GM03348 (cell line): ENCODE data around the gene BICC1.
A peak's percentile ranks its signal among the peaks of the same experiment; 100 is the strongest.
"Not testable (repeated sequence)": the region's sequence is repeated elsewhere in the genome, so short reads cannot be mapped to it uniquely, and the experiment has no call there.

Source experiments
- DNase-seq: peaks from one replicate; pipeline ENCODE4 v3.0.0; 2012; ENCODE audit warnings: low spot score

The BICC1 gene

DNA sequence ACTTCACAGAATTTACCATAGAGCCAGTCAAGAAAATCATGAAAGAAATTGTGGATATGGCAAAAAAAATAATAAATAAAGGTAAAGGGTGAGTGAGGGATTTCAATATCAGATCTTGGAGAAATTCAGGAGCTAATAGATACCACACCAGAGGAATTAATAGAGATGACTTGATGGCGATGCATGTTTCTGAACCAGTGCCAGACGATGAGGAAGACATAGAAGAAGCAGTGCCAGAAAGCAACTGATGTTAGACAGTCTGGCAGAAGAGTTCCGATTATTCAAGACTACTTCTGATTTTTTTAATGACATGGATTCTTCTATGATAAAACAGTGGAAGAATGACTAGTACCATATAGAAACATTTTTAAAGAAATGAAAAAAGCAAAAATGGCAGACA is 314.7 kb downstream of the BICC1 start:
- DNase-seq = no peak

DNA sequence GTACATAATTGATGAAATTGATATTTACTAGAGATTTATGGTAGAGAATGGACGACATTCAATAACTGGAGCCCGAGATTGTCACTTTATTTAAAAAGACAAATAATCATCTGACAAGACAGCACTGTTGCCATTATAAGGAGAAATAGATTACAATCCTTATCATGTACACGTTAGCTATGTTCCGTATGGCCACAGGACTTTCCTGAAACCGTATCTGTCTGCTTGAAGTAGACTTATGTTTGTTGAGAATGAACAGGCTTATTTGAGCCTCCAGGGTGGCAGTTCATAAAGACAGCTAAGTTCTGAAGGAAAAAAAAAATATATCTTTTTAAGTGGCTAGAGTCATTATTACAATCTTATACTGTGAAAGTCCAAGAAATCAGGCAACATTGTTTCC is 317.2 kb downstream of the BICC1 start:
- DNase-seq = no peak

DNA sequence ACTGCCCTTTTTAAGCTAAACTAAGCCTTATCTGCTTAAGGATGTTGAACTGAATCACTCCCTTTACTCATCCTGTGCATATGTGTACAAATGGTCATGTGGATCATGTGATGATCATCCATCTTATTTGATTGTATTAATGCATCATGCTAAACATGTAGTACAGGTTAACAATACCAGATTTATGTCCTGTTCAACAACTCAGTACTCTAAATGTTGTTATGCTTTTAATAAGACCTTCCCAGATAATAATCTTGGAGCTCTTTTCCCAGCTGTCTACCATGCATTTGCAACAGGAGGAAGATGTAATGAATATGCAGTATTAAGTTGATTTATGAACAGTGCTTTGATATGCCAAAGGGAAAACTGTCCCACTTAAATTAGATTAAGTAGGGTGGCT is 318.0 kb downstream of the BICC1 start:
- DNase-seq = no peak

DNA sequence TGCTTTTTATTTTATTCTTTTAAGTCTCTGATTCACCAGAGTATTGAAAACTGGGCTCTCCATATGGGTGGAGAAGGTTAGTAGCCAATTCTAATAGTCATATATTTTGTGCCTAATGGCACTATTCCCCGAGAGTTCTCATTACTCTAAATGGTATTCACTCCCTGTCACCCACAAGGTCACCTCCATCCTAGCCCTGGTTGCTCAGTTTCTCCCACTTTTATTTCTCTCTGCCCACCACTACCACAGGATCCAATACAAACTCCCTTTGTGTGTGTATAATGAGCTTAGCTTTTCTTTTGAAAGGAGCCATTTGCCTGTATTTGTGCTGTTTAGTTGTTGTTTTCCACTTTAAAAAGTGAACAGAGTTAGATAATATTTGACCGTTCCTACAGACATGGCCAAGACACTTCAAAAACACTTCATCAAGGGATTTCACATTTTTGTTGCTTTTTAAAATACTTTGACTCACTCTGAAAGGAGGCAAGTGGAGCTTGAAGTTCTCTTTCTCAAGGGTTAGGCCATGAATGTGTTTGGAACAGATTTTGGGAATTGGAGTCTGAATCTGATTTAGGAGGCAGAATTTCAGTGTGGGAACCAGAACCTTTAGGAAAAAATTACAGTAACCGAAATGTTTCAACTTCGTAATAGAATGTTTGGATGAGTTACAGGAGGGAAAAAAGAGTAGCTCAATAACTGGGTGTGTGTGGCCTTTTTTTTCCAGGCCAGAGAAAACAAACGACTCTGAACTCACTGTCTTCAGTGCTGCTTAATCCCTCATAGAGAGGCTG is 321.3 kb downstream of the BICC1 start:
- DNase-seq = peak; percentile 19

DNA sequence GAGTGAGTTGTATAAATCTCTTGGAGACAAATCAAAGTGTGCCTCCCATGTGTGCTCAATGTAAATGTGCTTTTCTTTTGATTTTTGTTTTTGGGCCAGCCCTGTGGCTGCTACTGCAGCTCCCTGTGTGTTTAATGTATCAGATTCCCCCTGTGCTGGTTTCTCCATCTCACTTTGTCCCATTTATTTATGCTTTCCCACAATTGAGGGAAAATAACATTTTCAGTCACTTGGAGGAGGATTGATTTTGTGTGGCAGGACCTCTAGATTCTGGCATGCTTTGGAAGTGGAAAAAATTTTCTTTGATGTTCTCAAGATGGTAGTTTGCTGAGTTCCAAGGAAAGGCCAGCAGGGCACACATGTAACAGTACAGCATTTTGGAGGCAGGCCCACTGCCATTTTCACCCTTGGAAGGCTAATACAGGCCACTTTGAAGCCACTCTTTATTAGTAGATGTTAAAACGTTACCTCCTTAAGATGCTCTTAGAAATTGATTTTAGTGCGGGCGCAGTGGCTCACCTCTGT is 323.6 kb downstream of the BICC1 start:
- no peak for DNase-seq

DNA sequence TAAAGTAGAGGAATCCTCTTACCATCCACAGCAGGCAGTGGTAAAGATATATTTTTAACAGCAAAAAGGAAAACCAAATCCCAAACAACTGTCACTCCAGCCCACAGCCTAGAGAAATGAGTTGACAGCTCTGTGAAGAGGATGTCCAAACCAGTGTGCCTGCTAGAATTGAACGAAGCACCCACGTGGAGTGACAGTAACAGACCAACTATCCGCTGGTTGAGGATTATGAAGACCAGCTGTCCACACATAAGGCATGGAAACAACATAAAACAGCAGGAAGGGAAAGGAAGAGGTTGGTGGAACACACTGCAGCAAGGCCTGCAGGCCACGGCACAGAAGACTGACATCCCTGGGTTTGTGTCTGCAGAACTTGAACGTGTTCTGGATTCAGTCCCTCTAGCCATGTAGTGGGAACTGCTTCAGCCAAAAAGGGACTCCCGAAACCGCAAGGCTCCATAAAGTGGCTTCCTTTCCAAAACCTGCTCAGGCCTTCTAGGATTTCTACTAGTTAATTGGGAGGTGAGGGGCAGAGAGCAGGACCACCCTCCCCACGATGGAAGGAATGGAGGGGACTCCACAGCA is 324.4 kb downstream of the BICC1 start:
- no peak for DNase-seq

DNA sequence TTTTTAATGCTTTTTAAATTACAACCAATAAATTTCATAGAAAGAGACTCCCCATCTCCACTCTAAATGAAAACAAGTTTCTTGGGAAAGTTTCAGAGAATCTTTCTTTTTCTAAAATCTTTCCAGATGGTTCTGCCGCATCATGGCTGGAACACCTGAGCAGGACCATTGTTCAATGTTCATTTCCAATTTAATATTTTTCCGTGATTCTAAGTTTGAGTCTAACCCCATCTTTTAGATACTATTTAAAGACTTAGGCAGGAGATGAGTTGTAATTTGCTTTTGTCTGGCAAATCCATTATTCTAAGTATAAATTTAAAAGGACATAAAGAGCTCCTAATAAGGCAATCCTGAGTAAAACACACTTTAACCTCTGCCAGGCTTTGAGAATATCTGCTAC is 325.2 kb downstream of the BICC1 start:
- no peak for DNase-seq

DNA sequence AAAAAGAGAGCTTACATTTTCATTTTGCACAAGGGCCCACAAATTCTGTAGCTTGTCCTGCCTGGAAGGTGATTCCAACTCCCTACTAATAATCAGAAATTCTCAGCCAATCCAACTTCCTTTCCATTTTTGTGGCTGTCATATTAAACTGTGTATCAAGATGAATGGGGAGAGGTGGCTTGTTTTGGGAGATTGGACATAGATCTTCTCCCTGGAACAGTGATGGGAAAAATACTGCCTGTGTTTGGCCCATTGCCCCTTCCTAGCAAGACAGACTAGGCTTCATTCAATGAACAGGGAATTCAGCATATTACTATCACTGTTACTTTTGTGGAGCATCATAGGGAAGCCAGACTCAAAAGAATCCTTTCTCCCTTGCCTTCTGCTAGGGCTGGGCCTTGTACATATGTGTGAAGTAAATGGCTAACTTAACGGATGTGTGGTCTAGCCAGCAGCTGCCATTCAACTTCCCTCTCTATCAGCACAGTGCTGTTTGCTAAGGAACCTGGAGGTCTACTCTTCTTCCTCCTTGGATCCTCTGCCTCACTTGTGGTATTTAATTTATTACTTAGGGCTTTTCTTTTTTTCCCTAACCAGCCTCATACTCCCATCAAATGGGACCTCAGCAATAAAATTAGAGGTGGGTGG is 326.0 kb downstream of the BICC1 start:
- DNase-seq = no peak

DNA sequence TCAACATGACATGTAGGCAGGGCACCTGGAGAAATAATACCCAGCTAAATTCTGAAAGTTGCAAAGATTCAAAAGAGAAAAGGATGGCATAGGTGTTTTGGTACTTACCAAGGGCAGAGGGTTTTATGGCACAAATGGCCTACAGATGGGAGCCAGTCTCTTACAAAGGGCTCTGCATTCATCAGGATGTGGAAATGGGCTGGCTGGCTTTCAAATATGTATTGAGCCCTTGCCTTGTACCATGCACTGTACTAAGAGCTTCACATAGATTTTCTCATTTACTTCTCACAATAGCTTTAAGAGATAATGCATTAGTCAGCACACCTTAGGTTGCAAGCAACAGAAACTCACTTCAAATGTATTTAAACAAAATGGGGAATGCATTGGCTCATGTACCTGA is 327.1 kb downstream of the BICC1 start:
- no peak for DNase-seq

DNA sequence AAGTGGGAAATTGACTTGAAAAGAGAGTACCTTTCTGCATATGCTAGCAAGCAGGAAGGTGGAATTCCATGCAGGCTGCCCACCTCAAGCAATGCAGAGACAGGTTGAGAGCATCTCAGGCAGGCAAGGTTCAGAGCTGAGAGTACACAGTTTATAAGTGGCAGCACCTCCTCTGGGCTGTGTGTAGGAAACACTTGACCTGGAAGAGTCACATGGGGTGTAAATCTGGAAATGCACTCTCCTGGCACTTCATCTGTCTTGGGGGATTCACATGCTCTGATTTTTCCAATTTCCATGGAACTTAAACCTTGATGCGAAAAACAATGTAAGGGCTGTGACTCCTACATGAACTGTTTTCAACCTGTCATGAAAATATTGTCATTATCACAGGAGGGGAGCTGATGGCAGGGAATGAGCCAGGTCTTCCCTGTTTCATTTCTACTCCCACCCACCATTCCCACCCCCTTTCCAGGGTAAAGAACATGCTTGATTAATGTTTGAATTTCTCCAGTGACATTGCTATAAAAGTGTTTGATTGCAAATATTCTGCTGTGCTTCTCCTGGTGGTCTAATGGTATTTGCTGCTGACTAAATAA is 328.3 kb downstream of the BICC1 start:
- no peak for DNase-seq

DNA sequence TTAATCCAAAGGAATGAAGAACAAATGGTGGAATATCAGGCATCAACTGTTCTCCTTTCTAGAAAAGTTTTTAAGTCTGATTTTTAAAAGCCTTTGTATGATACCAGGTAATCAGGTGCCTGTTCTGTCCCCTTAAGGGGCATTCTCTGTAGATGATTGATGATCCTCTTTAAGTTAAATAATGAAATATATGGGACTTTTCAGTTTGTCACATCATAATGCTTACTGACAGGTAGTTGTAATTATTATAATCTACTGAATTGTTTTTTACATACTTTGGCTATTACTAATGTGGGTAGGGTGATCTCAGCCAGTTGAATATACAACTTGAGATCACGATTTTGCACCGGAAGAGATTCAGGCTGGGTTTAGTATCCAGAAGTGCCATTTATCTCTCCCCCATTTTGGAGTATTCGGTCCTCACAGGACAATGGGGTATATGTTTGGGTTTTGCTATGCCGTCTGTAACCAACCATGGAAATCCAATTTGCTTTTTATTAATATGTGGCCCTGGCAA is 330.2 kb downstream of the BICC1 start:
- no peak for DNase-seq

DNA sequence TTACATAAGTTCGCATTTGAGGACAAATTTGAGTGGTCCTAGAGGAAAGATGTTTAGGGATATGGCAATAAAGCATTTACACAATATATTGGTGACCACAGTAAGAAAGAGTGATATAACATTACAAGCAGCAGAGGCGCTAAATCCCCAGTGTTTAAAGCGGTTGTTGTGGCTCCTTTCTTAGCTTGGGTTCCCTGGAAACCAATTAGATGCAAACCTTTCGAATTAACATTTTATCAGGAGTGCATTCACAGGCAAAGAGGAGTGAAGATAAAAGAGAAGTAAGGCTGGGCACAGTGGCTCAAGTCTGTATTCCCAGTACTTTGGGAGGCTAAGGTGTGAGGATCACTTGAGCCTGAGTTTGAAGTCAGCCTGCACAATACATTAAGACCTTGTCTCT is 331.1 kb downstream of the BICC1 start:
- no peak for DNase-seq

DNA sequence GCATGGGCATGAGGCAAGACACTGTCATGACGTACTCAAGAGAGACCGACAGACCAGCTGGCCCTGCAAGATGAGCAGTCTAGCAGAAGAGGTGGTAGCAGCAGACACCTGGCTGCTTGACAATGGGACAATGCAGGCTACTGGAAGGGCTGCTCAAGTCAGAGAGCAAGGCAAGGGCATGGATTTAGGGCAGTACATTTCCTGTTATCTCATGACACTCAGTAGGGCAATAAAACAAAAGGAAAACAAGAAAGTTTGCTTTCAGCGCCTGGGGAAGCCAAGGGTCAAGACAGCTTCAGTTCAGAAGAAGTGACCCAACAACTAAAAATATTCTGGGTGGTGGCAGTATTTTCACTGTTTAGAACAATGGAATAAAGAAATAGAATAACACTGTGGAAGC is 332.0 kb downstream of the BICC1 start:
- no peak for DNase-seq

DNA sequence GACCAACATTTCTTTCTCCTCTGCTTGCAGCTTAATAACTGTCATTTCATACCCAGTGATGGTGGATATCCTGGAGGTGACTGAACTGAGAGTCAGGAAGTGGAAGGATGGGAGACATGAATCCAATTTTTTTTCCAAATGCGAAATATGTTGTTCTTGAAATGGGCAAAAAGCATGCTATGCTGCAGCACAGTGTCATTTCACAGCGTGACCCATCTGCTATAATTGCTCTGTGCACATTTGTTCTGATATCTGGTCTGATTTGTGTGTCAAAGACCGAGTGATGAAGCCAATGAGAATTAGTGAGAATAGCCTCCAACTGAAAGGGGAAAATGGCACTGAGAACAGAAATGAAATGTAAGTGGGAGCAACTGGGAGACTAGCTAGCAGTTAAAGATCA is 334.2 kb downstream of the BICC1 start:
- DNase-seq = no peak

DNA sequence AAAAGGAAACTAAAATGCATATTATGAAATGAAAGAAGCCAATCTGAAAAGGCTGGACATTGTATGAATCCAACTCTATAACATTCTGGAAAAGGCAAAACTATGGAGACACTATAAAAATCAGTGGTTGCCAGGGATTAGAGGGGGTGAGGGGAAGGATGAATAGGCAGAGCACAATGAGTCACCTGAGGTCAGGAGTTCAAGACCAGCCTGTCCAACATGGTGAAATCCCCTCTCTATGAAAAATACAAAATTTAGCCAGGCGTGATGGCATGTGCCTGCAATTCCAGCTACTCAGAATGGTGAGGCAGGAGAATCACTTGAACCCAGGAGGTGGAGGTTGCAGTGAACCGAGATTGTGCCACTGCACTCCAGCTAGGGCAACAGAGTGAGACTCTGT is 338.9 kb downstream of the BICC1 start:
- DNase-seq = no peak

DNA sequence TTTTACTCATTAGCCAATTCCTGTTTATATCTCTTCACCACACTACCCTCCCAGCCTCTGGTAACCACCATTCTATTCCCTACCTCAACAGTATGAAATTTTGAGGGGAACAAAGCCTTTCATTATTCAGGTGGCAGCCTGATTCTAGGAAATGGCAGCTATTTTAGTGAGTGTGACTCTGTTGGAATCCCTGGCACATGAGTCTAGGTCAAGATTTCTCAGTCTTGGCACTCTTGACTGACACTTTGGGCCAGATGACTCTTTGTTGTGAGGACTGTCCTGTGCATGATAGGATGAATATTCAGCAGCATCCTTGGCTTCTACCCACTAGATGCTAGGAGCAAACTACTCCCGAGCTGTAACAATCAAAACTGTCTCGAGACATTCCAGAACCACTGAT is 341.0 kb downstream of the BICC1 start:
- DNase-seq = no peak

DNA sequence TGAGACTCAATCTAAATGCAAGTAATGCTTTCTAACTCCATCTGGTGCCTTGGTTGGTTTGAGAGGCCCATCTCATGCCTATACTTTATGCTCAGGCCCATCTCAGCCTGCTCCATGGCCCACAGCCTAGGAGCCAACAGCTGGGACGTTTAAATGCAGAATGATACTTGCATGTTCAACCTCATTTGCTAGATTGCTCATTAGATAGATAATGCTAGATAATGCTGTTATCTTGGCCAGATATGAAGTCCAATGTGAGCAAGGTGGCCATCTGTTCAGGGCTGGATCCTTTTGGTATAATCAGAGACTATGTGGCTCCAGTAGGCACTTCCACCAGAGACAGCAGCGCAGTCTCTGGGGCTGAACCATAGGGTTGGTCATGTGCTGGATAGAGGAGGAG is 342.1 kb downstream of the BICC1 start:
- DNase-seq = no peak

DNA sequence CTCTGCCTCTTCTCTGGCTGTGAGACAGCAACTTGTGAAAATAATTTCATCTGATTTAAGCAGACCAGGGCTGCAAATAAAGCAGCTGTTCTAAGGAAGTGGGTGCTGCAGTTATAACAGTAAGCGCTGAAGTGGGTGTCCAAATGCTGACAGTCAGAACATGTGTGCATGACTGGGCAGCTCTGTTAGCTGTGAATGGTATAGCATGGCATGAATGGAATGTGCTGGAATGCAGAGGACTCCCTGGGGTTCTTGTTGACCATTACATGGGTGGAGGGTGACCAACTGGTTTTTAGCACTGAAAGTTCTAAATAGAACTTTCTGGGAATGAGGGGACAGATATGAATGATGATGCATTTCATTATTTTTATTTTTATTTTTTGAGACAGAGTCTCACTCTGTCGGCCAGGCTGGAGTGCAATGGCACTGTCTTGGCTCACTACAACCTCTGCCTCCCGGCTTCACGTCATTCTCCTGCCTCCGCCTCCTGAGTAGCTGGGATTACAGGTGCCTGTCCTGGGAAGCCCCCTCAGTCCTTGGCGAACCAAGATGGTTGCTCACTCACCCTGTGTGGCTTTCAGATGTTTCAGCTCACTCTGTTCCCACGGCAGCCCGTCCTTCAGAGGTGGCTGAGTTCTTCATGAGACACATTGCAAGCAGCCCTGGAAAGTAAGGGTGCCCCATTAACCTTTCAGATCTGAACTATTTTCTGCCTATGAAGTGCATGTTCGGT is 344.0 kb downstream of the BICC1 start:
- DNase-seq = peak; percentile 93

DNA sequence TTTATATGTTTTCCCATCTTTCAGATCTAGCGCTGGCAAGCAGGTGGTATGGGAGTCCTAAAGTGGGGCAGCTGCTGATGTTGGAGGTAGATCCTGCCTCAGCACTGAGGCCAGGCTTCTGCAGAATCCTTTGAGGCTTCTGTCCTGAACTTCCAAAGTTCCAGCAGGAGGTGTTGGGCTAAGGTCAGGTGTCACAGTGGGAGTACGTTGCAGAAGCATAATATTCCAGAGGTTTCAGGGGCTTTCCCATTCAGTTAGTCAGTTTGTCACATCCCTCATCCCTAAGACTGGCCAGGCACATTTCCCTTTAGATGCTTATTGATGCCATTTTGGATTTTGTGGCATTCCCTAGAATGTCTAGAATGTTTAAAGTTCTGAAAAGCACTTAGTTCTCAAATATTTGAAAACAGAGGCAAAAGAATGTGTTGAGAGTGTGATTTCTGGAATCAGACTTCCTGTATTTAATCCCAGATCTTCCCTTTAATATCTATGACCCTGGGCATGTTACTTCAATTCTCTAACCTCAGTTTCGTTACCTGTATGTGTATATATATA is 344.7 kb downstream of the BICC1 start:
- DNase-seq = no peak

DNA sequence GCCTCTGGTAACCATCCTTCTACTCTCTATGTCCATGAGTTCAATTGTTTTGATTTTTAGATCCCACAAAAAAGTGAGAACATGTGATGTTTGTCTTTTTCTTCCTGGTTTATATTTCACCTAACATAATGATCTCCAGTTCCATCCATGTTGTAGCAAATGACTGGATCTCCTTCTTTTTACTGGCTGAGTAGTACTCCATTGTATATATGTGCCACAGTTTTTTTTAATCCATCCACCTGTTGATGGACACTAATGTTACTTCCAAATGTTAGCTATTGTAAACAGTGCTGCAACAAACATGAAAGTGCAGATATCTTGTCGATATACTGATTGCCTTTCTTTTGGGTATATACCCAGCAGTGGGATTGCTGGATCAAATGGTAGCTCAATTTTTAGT is 345.5 kb downstream of the BICC1 start:
- not testable (repeated sequence) for DNase-seq

DNA sequence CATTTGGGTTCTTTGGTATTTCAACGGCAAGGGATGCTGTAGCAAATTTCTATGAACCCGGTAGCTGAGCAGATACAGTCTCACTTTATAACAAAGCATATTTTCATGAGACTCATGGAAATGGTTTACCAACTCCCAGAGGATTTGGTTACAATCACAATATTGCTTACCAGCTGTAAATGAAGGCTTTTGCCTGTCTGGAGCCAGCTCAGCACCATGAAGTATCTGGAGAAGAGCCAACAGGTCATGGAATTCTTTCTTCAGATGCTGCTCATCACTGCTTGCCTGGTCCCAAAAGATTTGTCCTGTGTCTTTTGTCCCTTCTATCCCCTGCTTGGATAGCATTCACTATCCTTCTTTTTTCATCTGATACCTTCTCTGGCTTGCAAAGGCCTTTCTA is 346.9 kb downstream of the BICC1 start:
- DNase-seq = no peak

DNA sequence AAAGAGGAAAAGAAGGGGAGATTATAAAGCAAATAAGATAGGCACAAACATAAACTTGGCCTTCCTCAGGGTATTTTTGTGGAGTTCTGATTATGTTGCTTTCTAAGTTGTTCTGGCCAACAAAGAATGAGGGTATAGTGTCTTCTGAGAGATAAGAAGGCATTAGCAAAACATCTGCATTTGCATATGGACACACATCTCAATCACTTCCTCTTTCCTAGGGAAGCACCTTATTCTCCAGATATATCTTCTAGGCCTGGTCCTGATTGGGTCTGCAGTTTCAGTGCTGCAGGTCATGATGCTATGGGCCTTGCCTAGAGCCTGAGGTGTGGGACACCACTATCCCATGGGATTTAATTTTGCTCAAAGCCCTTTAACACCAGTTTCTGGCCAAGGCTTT is 355.0 kb downstream of the BICC1 start:
- no peak for DNase-seq
